Activated naive CD8-positive, alpha-beta T cell (primary cell): ENCODE measurements around the gene TRAPPC8.
"Not testable (repeated sequence)": the region's sequence is repeated elsewhere in the genome, so short reads cannot be mapped to it uniquely, and the experiment has no call there.

ENCODE experiments used
- H3K27ac Mint-ChIP-seq: one replicate; pipeline ENCODE4 v1.8.0; 2021; ENCODE audit warnings: mixed read lengths
- H3K27me3 Mint-ChIP-seq: one replicate; pipeline ENCODE4 v1.8.0; 2021; ENCODE audit warnings: mixed read lengths
- H3K36me3 Mint-ChIP-seq: one replicate; pipeline ENCODE4 v1.8.0; 2021; ENCODE audit warnings: mixed read lengths
- H3K4me1 Mint-ChIP-seq: one replicate; pipeline ENCODE4 v1.8.0; 2021; ENCODE audit warnings: low read depth, mixed read lengths
- H3K4me3 Mint-ChIP-seq: one replicate; pipeline ENCODE4 v1.8.0; 2021; ENCODE audit warnings: mild to moderate bottlenecking, mixed read lengths
- H3K9me3 Mint-ChIP-seq: one replicate; pipeline ENCODE4 v1.8.0; 2021; ENCODE audit warnings: low read depth, mixed read lengths

TRAPPC8 gene

GRCh38 chr18:31920277-31920676 lies 22.7 kb downstream of the TRAPPC8 start:
- peak overlapping the region; percentile 5 for H3K27ac Mint-ChIP-seq
- H3K4me1 Mint-ChIP-seq, result peaks cover 7% of the 10 kb centered on the region
- H3K27me3 Mint-ChIP-seq, result no peaks in the 10 kb centered on the region
- H3K4me3 Mint-ChIP-seq, result no peak overlapping the region
- no peaks in the 10 kb centered on the region for H3K9me3 Mint-ChIP-seq
- peaks cover 5% of the 10 kb centered on the region for H3K36me3 Mint-ChIP-seq

- not testable (repeated sequence) for H3K4me1 Mint-ChIP-seq, H3K4me3 Mint-ChIP-seq, H3K27ac Mint-ChIP-seq, H3K27me3 Mint-ChIP-seq, H3K9me3 Mint-ChIP-seq, H3K36me3 Mint-ChIP-seq
Measured at GRCh38 chr18:31919366-31919765, 23.6 kb downstream of the TRAPPC8 start.

- Mint-ChIP-seq H3K4me1 (peaks cover 4% of the 10 kb centered on the region), H3K9me3 (no peaks in the 10 kb centered on the region), H3K36me3 (peaks cover 8% of the 10 kb centered on the region), H3K4me3 (no peak overlapping the region), H3K27me3 (no peaks in the 10 kb centered on the region), H3K27ac (no peak overlapping the region)
Measured at GRCh38 chr18:31918733-31919132, 24.2 kb downstream of the TRAPPC8 start.

DNA sequence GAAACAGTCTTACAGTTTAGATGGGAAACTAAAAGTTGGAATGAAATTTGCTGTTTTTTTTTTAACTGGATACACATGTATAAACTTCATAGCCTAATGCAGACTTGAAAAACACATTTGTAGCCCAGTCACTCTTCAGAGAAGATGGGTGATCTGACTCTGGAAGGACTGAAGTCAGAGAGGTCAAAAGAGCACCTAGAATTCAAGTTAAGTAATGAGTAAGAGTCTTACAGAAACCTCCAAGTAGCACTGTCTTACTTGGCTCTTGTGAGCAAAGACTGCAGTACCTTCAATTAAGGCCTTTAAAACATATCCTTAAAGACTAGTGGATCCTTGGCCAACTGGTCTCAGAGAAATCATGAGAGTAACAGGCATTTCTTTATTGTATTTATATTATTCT lies 41.9 kb downstream of the TRAPPC8 start:
- H3K36me3 Mint-ChIP-seq, result peaks cover 10% of the 10 kb centered on the region

DNA sequence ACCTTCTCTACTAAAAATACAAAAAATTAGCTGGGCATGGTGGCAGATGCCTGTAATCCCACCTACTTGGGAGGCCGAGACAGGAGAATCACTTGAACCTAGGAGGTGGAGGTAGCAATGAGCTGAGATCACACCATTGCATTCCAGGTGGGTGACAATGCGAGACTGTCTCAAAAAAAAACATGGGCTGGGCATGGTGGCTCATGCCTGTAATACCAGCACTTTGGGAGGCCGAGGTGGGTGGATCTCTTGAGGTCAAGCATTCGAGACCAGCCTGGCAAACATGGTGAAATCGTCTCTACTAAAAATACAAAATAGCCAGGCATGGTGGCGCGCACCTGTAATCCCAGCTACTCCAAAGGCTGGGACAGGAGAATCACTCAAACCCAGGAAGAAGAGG lies 43.2 kb downstream of the TRAPPC8 start:
- H3K36me3 Mint-ChIP-seq, result peaks cover 14% of the 10 kb centered on the region
- not testable (repeated sequence) for H3K27me3 Mint-ChIP-seq, H3K4me1 Mint-ChIP-seq, H3K27ac Mint-ChIP-seq, H3K4me3 Mint-ChIP-seq, H3K9me3 Mint-ChIP-seq

More for the DNA sequence above, 41.9 kb downstream of the TRAPPC8 start:
- H3K4me3 Mint-ChIP-seq, result no peak overlapping the region
- no peaks in the 10 kb centered on the region for H3K27me3 Mint-ChIP-seq
- H3K4me1 Mint-ChIP-seq, result no peaks in the 10 kb centered on the region
- no peaks in the 10 kb centered on the region for H3K9me3 Mint-ChIP-seq
- no peak overlapping the region for H3K27ac Mint-ChIP-seq

DNA sequence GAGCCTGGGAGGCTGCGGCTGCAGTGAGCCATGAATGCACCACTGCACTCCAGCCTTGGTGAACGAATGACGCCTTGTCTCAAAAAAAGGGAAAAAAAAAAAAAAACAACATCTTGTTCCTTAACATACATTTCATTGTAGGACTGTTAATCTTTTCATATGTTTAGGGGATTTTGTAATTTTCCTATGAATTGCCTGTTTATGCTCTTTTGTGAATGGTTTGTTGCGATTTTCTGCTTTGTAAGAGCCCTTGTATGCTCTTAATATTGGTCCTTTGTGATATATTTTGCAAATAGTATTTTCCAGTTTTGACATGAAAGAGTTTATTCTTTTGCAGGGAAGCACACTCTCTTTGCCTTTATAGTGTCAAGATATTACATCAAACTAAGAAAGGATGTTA lies 50.0 kb downstream of the TRAPPC8 start:
- Mint-ChIP-seq H3K36me3 (peaks cover 17% of the 10 kb centered on the region), H3K9me3 (no peaks in the 10 kb centered on the region)

GRCh38 chr18:31891566-31891965 lies 51.4 kb downstream of the TRAPPC8 start:
- H3K27ac Mint-ChIP-seq, result peak overlapping the region; percentile 10
- no peaks in the 10 kb centered on the region for H3K4me1 Mint-ChIP-seq
- no peak overlapping the region for H3K4me3 Mint-ChIP-seq
- H3K9me3 Mint-ChIP-seq, result no peaks in the 10 kb centered on the region
- H3K27me3 Mint-ChIP-seq, result no peaks in the 10 kb centered on the region
- peaks cover 24% of the 10 kb centered on the region for H3K36me3 Mint-ChIP-seq

More for the DNA sequence above, 50.0 kb downstream of the TRAPPC8 start:
- Mint-ChIP-seq H3K4me1 (no peaks in the 10 kb centered on the region), H3K27me3 (no peaks in the 10 kb centered on the region), H3K4me3 (no peak overlapping the region), H3K27ac (no peak overlapping the region)

DNA sequence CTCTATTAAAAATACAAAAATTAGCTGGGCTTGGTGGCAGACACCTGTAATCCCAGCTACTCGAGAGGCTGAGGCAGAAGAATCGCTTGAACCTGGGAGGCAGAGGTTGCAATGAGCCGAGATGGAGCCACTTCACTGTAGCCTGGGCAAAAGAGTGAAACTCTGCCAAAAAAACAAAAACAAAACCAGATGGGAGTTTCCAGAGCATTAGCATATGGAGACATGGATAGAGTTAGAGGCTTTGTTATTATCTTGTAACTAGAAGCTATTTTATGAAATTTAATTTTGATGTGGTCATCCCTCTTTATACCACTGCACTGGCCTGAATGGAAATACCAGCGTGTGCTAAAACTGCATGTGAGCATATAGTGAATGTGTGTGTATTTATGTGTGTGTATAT lies 58.9 kb downstream of the TRAPPC8 start:
- Mint-ChIP-seq H3K4me3 (no peak overlapping the region), H3K4me1 (peaks cover 16% of the 10 kb centered on the region), H3K27me3 (no peaks in the 10 kb centered on the region), H3K9me3 (peaks cover 7% of the 10 kb centered on the region), H3K27ac (no peak overlapping the region), H3K36me3 (peaks cover 43% of the 10 kb centered on the region)

GRCh38 chr18:31880186-31880898 lies 62.6 kb downstream of the TRAPPC8 start:
- peaks cover 42% of the 10 kb centered on the region for H3K36me3 Mint-ChIP-seq
- no peak overlapping the region for H3K4me3 Mint-ChIP-seq
- no peaks in the 10 kb centered on the region for H3K27me3 Mint-ChIP-seq
- H3K9me3 Mint-ChIP-seq, result peaks cover 7% of the 10 kb centered on the region
- no peak overlapping the region for H3K27ac Mint-ChIP-seq
- H3K4me1 Mint-ChIP-seq, result peaks cover 21% of the 10 kb centered on the region

- peaks cover 36% of the 10 kb centered on the region for H3K36me3 Mint-ChIP-seq
- no peak overlapping the region for H3K4me3 Mint-ChIP-seq
- peaks cover 7% of the 10 kb centered on the region for H3K9me3 Mint-ChIP-seq
Measured at GRCh38 chr18:31878358-31878757, 64.6 kb downstream of the TRAPPC8 start.

GRCh38 chr18:31877900-31878299 lies 65.0 kb downstream of the TRAPPC8 start:
- Mint-ChIP-seq H3K4me3 (no peak overlapping the region), H3K36me3 (peaks cover 33% of the 10 kb centered on the region), H3K27ac (no peak overlapping the region), H3K27me3 (no peaks in the 10 kb centered on the region), H3K4me1 (peaks cover 18% of the 10 kb centered on the region), H3K9me3 (peaks cover 7% of the 10 kb centered on the region)

More at GRCh38 chr18:31878358-31878757, 64.6 kb downstream of the TRAPPC8 start:
- Mint-ChIP-seq H3K27ac (no peak overlapping the region), H3K27me3 (no peaks in the 10 kb centered on the region), H3K4me1 (peaks cover 18% of the 10 kb centered on the region)

DNA sequence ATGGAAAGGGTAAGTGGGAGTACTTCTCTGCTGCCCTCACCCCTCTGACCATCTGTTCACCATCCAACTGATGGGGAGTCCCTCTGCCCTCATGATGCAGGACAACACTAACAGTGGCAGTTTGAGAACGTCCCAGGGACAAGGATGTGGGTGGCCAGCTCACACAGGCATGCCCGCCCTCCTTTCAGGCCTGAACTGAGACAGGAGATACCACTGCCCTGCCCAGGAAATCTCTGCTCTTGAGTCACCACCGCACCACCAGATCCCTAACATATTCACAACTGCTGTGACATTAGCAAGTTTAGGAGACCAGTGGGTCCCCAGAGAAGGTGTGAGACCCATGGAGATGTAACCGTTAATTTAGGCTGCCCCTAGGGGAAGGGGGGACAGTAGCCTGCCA lies 66.2 kb downstream of the TRAPPC8 start:
- Mint-ChIP-seq H3K4me1 (peaks cover 18% of the 10 kb centered on the region), H3K9me3 (peaks cover 7% of the 10 kb centered on the region), H3K27me3 (no peaks in the 10 kb centered on the region), H3K4me3 (no peak overlapping the region), H3K36me3 (peaks cover 31% of the 10 kb centered on the region), H3K27ac (no peak overlapping the region)

DNA sequence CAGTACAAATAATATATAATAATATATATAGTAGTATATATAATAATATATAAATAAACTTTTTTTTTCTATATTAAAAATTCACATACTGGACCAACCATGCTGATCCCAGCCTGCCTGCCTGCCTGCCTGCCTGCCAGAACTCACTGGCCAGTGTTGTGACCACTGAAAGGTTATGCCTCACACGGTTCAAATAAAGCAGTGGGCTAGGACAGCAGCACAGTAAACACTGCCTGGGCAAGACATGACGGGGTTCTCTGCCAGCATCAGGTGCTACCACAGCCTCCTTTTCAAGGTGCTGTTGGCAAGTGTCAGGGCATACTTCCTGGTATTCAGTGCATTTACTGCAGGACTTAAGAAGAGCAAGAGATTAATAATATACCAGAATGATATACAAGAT lies 67.6 kb downstream of the TRAPPC8 start:
- H3K9me3 Mint-ChIP-seq, result peaks cover 1% of the 10 kb centered on the region
- peaks cover 13% of the 10 kb centered on the region for H3K4me1 Mint-ChIP-seq
- H3K36me3 Mint-ChIP-seq, result peaks cover 23% of the 10 kb centered on the region
- H3K27ac Mint-ChIP-seq, result no peak overlapping the region
- H3K4me3 Mint-ChIP-seq, result no peak overlapping the region
- H3K27me3 Mint-ChIP-seq, result no peaks in the 10 kb centered on the region

- Mint-ChIP-seq H3K27me3 (no peaks in the 10 kb centered on the region), H3K9me3 (no peaks in the 10 kb centered on the region), H3K4me1 (peaks cover 3% of the 10 kb centered on the region), H3K36me3 (peaks cover 5% of the 10 kb centered on the region), H3K4me3 (no peak overlapping the region), H3K27ac (no peak overlapping the region)
Measured at GRCh38 chr18:31863103-31863502, 79.8 kb downstream of the TRAPPC8 start.

DNA sequence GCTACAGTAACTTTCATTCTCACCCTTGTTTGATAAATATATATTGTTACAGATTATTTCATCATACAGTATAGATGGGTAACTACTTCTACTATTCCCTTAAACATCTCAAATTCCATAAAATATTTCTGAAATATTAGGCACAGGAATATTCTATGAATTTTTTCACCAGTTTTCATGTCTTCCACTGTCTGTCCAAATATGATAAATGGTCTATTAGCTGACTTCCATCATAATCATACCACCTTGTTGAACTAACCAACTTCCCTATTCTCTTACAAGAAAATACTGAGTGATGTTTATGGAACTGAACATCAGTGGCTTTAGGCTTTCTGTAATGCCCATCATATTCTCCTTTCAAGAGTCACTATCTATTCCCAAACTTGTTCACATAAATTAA lies 82.4 kb downstream of the TRAPPC8 start:
- Mint-ChIP-seq H3K4me1 (peaks cover 1% of the 10 kb centered on the region), H3K9me3 (no peaks in the 10 kb centered on the region), H3K4me3 (no peak overlapping the region), H3K27me3 (no peaks in the 10 kb centered on the region), H3K27ac (no peak overlapping the region), H3K36me3 (peaks cover 10% of the 10 kb centered on the region)

GRCh38 chr18:31857526-31858106 lies 85.3 kb downstream of the TRAPPC8 start:
- no peak overlapping the region for H3K4me3 Mint-ChIP-seq
- peaks cover 10% of the 10 kb centered on the region for H3K36me3 Mint-ChIP-seq
- peaks cover 1% of the 10 kb centered on the region for H3K4me1 Mint-ChIP-seq
- no peaks in the 10 kb centered on the region for H3K9me3 Mint-ChIP-seq
- H3K27ac Mint-ChIP-seq, result no peak overlapping the region
- no peaks in the 10 kb centered on the region for H3K27me3 Mint-ChIP-seq
